ENCODE data around the gene VAV2.

GRCh38 chr9:133964463-133964862, 27.7 kb downstream of the VAV2 start:
- TF ChIP-seq CTCF (IDR thresholded peaks at IDR 0.05) (no peak), YY1 (IDR thresholded peaks at IDR 0.05; ENCODE audit: low read depth) (no peak), POLR2AphosphoS5 (IDR thresholded peaks at IDR 0.05; ENCODE audit: low read depth, low read length) (no peak), EP300 (IDR thresholded peaks at IDR 0.05; ENCODE audit: borderline replicate concordance in 1 of 2, low read depth in 1 of 2, low read length in 1 of 2) (no peak), SIN3A (IDR thresholded peaks at IDR 0.05; ENCODE audit: borderline replicate concordance, low read depth, low read length) (no peak), REST (IDR thresholded peaks at IDR 0.05; ENCODE audit: low read depth, low read length) (no peak), FOXJ3 (CRISPR knock-in tag; IDR thresholded peaks at IDR 0.05) (no peak), TAF1 (IDR thresholded peaks at IDR 0.05; ENCODE audit: borderline replicate concordance, low read depth, low read length) (no peak), RXRA (IDR thresholded peaks at IDR 0.05; ENCODE audit: borderline replicate concordance, low read depth) (no peak), MXI1 (IDR thresholded peaks at IDR 0.05; ENCODE audit: low read depth, low read length) (no peak), USF1 (IDR thresholded peaks at IDR 0.05; ENCODE audit: borderline replicate concordance, low read depth) (no peak), TCF12 (IDR thresholded peaks at IDR 0.05) (no peak)

Data from SK-N-SH (cell line).